COLO668 (cell line): ENCODE data around the gene E2F2.

Experiments used
- DNase-seq: peaks from one replicate; lab custom pipeline; 2025; ENCODE audit not compliant: unreplicated experiment; lab: John Stamatoyannopoulos, UW

The E2F2 gene

DNA sequence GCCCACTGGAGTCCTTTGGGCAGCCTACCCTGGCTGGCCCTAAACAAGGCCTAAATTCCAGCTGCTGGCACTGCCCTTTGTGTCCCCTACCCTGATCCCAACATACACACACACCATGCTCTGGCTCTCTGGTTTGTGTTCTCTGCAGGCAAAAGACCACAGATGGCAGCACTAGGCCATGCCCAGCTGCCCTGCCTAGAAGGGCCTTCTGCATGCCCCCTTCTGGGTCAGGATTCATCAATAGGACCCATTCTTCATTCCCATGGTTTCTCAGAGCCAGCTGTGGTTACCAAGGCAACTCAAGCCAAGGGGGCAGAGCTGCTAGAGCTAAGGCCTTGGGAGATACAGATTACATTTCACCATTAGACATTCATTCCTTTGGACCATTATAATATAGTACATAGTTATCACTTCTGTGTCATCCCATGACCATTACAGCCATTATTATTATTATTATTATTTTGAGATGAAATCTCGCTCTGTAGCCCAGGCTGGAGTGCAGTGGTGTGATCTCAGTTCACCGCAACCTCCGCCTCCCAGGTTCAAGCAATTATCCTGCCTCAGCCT, 64.5 kb downstream of the E2F2 start:
- DNase-seq: no peak

DNA sequence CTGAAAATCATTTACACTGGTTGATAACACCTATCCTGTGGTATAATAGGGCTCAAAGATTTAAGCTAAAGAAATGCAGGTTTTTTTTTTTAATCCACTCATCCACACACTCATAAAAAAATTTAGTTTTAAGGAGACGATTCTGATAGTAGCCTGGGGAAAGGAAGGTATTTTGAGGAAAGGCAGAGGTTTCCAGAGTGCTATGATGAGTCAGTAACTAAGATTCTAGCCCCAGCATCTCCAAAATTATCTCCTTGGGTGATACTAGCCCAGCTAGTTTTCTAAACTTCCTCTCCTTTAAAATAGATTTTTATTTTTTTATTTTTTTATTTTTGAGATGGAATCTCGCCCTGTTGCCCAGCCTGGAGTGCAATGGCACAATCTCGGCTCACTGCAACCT, 67.7 kb downstream of the E2F2 start:
- DNase-seq: no peak

- no peak for DNase-seq
These were observed 68.3 kb downstream of the E2F2 start for GRCh38 chr1:23462766-23463165.

GRCh38 chr1:23461050-23461449, 70.0 kb downstream of the E2F2 start:
- DNase-seq: no peak

DNA sequence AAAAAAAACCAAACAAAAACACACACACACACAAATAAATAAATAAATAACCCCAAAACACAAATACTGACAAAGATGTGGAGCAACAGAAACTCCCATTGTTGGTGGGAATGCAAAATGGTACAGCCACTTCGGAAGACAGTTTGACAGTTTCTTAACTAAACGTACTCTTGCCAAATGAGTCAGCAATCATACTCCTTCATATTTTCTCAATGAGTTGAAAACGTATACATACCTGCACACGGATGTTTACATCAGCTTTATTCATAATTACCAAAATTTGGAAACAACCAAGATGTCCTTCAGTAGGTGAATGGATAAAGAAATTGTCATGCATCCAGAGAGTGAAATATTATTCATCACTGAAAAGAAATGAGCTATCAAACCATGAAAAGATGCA, 70.5 kb downstream of the E2F2 start:
- DNase-seq: no peak

DNA sequence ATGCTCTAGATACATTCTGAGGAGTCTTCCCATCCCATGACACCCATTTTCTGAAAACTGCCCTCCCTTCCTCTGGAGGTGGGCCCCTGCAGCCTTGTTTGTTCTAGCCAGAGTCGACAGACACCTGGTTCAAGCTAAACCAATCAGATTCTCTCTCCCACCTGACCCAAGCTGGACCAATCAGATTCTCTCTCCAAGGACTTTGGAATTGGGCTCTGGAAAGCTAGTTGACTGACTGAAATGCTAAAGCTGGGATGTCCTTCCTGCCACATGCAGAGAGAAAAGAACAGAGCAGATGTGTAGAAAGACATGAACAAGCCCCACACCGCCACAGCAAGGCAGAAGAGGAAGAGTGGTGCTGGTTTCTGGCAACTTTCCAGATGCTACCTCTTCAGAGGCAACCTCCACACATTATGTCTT, 71.7 kb downstream of the E2F2 start:
- DNase-seq: no peak
